Activated B cell treated with CpG ODN at 0.5 μM for 24 hours (primary cell): ENCODE data around the gene ZNF500. TPM values are rescaled to one million over a fixed set of nuclear protein-coding genes. Genes with fewer than 3 reads are reported as not detected.

Experiments
- ATAC-seq: fragments of 200-7000 bp; cut with Tn5 transposase; one replicate; pipeline ENCODE4 v1.10.0; 2021; ENCODE audit warnings: low read depth, mild to moderate bottlenecking, moderate library complexity
- CTCF ChIA-PET: fragments of 350-600 bp; sonication (Branson Sonifier 250); formaldehyde crosslinking; loops from one replicate; lab custom pipeline; 2021; ENCODE audit warnings: antibody characterized with exemption; lab: Charles Lee
- POLR2A ChIA-PET: fragments of 350-600 bp; sonication (Branson Sonifier 250); formaldehyde crosslinking; loops from one replicate; lab custom pipeline; 2021; ENCODE audit warnings: antibody characterized with exemption; lab: Charles Lee
- DNase-seq: peaks from one replicate; pipeline ENCODE4 v3.0.0; 2022
- H3K27ac Mint-ChIP-seq: one replicate; pipeline ENCODE4 v1.8.0; 2020; ENCODE audit warnings: mixed read lengths
- H3K27me3 Mint-ChIP-seq: one replicate; pipeline ENCODE4 v1.8.0; 2021; ENCODE audit warnings: mixed read lengths
- H3K36me3 Mint-ChIP-seq: one replicate; pipeline ENCODE4 v1.8.0; 2021; ENCODE audit warnings: low read depth, mixed read lengths
- H3K4me1 Mint-ChIP-seq: one replicate; pipeline ENCODE4 v1.8.0; 2021; ENCODE audit warnings: mixed read lengths
- H3K4me3 Mint-ChIP-seq: one replicate; pipeline ENCODE4 v1.8.0; 2020; ENCODE audit warnings: mild to moderate bottlenecking, mixed read lengths
- H3K9me3 Mint-ChIP-seq: one replicate; pipeline ENCODE4 v1.8.0; 2020; ENCODE audit warnings: mixed read lengths
- intact Hi-C: fragments of 100-400 bp; cut with micrococcal nuclease; formaldehyde crosslinking; loops from one replicate; pipeline ENCODE4 v1.15.1; 2024
- total RNA-seq: library from RNA; stranded (reverse); gene quantifications from 2 replicates; pipeline ENCODE4 v1.2.3, GENCODE V29; 2022
- TF ChIP-seq, protein P1 (sequence below): fragments of 200-600 bp; IDR thresholded peaks from one replicate; pipeline ENCODE4 v1.8.0; 2022; ENCODE audit warnings: antibody characterized with exemption, mild to moderate bottlenecking

The ZNF500 gene
- total RNA-seq, 1 donor from 2014 or later = 19.1 TPM

DNA sequence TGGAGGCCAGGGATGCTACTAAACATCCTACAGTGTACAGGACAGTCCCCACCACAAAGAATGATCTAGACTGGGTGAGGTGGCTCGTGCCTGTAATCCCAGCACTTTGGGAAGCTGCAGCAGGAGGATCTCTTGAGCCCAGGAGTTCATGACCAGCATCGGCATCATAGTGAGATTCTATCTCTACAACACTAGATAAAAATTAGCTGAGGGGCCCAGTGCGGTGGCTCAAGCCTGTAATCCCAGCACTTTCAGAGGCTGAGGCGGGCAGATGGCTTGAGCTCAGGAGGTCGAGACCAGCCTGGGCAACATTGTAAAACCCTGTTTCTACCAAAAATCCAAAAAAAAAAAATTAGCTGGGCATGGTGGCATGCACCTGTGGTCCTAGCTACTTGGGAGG is 5.4 kb upstream of the ZNF500 start:
- no peaks in the 10 kb centered on the region for H3K36me3 Mint-ChIP-seq
- H3K27me3 Mint-ChIP-seq = no peaks in the 10 kb centered on the region
- H3K9me3 Mint-ChIP-seq = no peaks in the 10 kb centered on the region
- DNase-seq (no peak), ATAC-seq (no peak)
- no peak overlapping the region for H3K27ac Mint-ChIP-seq
- intact Hi-C loops = no loop called here
- peaks cover 12% of the 10 kb centered on the region for H3K4me1 Mint-ChIP-seq
- CTCF ChIA-PET = interaction anchor here (0.7 kb wide), 1 partner anchor 513 kb away, joined by 3 read pairs; no protein-coding TSS in a partner anchor
- TF ChIP-seq, protein P1, sequence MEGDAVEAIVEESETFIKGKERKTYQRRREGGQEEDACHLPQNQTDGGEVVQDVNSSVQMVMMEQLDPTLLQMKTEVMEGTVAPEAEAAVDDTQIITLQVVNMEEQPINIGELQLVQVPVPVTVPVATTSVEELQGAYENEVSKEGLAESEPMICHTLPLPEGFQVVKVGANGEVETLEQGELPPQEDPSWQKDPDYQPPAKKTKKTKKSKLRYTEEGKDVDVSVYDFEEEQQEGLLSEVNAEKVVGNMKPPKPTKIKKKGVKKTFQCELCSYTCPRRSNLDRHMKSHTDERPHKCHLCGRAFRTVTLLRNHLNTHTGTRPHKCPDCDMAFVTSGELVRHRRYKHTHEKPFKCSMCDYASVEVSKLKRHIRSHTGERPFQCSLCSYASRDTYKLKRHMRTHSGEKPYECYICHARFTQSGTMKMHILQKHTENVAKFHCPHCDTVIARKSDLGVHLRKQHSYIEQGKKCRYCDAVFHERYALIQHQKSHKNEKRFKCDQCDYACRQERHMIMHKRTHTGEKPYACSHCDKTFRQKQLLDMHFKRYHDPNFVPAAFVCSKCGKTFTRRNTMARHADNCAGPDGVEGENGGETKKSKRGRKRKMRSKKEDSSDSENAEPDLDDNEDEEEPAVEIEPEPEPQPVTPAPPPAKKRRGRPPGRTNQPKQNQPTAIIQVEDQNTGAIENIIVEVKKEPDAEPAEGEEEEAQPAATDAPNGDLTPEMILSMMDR = no peak
- POLR2A ChIA-PET = interaction anchor here (0.7 kb wide), 1 partner anchor 53 kb away, joined by 3 read pairs; no protein-coding TSS in a partner anchor
- H3K4me3 Mint-ChIP-seq = no peak overlapping the region

- intact Hi-C loops = no loop called here
- CTCF ChIA-PET = interaction anchor here (0.7 kb wide), 1 partner anchor 513 kb away, joined by 3 read pairs; no protein-coding TSS in a partner anchor
- Mint-ChIP-seq H3K4me1 (peaks cover 16% of the 10 kb centered on the region), H3K27ac (no peak overlapping the region), H3K4me3 (no peak overlapping the region), H3K36me3 (no peaks in the 10 kb centered on the region), H3K27me3 (no peaks in the 10 kb centered on the region), H3K9me3 (no peaks in the 10 kb centered on the region)
- POLR2A ChIA-PET = no interaction called here
- TF ChIP-seq, protein P1 = no peak
- ATAC-seq = no peak
- no peak for DNase-seq
These were observed 4.7 kb upstream of the ZNF500 start for GRCh38 chr16:4771646-4772045.

DNA sequence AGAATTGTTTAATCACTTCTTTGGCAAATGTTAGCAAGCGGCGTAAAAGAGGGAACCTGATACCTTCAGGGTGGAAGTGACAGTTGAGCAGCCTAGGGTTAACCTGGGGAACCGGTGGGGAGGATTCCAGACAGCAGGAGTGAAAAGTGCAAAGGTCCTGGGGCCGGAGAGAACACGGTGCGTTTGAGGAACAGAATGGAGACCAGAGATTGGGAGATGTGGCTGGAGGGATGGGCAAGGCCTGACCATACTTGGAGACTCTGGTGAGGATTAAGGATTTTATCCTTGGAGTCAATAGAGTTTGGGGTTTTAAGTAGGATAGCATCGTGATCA is 2.3 kb upstream of the ZNF500 start:
- Mint-ChIP-seq H3K4me3 (peak overlapping the region; percentile 93), H3K27me3 (no peaks in the 10 kb centered on the region), H3K9me3 (no peaks in the 10 kb centered on the region), H3K4me1 (peaks cover 24% of the 10 kb centered on the region), H3K36me3 (peaks cover 2% of the 10 kb centered on the region), H3K27ac (peak overlapping the region; percentile 91)
- DNase-seq (no peak), ATAC-seq (no peak)
- intact Hi-C loops = no loop called here
- TF ChIP-seq, protein P1 = no peak
- POLR2A ChIA-PET = interaction anchor here (1.3 to 2.4 kb wide), 5 partner anchors 9 to 153 kb away, joined by 3 to 21 read pairs (median 8); partner anchors contain the start of genes ANKS3, DNAAF8, NUDT16L1 and ROGDI
- CTCF ChIA-PET = no interaction called here

DNA sequence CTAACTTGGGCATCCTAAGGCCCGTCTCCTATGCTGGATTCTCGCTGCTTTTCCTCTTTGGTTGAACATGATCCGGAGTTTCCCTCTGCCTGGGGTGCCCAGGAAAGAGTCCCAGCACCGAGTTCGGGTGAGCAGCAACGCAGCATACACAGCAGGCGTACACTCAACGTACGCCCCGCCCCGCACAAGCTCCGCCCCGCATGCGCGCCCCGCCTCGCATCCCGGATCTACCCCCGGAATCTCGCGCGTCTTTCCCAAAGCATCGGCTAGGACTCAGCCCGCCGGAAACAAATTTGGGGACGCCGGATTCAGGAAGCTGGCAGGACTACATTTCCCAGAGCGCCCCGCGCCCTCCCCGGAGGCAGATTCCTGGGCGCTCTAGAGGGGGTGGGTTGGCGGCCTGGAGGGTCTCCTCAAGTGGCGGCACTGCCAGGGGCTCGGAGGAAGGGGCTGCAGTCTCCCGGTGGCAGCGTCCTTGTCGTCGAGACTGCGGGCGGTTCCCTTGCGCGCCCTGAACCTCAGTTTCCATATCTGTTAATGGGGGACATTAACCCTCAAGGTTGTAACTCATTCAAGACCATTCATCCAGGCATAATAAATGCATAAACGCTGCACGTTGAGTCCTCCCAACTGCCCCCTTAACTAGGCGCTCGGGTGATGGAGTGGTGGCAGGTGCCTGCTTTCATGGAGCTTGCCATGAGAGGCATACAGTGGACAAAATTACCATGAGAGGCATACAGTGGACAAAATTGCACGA is 1.8 kb upstream of the ZNF500 start:
- DNase-seq (peak; percentile 85), ATAC-seq (peak; percentile 68)
- H3K9me3 Mint-ChIP-seq = no peaks in the 10 kb centered on the region
- intact Hi-C loops = loop anchor here (1.0 kb wide), 2 partner anchors 34 to 152 kb away; partner anchors contain the start of gene ROGDI
- ChIA-PET CTCF (interaction anchor here (0.5 kb wide), 1 partner anchor 140 kb away, joined by 3 read pairs; no protein-coding TSS in a partner anchor), POLR2A (interaction anchor here (0.5 to 2.4 kb wide), 9 partner anchors 9 to 458 kb away, joined by 3 to 21 read pairs (median 5); partner anchors contain the start of genes ANKS3, DNAAF8, MGRN1 and NUDT16L1)
- H3K36me3 Mint-ChIP-seq = peaks cover 5% of the 10 kb centered on the region
- peak overlapping the region; percentile 93 for H3K4me3 Mint-ChIP-seq
- H3K27me3 Mint-ChIP-seq = no peaks in the 10 kb centered on the region
- TF ChIP-seq, protein P1 = no peak
- peak overlapping the region; percentile 91 for H3K27ac Mint-ChIP-seq
- H3K4me1 Mint-ChIP-seq = peaks cover 24% of the 10 kb centered on the region
